GM12892 (cell line): ENCODE data around the gene SEPTIN12.

Experiments
- POLR2A ChIP-seq: IDR thresholded peaks from 2 replicates; pipeline ENCODE4 v1.6.1; 2011; ENCODE audit warnings: low read depth, low read length, control low read depth
- POLR2AphosphoS5 ChIP-seq: IDR thresholded peaks from 2 replicates; pipeline ENCODE4 v1.6.1; 2011; ENCODE audit warnings: low read depth, low read length, control low read depth
- TAF1 ChIP-seq: IDR thresholded peaks from 2 replicates; pipeline ENCODE4 v1.6.1; 2011; ENCODE audit warnings: low read depth, mild to moderate bottlenecking, control low read depth, low read length, borderline replicate concordance

DNA sequence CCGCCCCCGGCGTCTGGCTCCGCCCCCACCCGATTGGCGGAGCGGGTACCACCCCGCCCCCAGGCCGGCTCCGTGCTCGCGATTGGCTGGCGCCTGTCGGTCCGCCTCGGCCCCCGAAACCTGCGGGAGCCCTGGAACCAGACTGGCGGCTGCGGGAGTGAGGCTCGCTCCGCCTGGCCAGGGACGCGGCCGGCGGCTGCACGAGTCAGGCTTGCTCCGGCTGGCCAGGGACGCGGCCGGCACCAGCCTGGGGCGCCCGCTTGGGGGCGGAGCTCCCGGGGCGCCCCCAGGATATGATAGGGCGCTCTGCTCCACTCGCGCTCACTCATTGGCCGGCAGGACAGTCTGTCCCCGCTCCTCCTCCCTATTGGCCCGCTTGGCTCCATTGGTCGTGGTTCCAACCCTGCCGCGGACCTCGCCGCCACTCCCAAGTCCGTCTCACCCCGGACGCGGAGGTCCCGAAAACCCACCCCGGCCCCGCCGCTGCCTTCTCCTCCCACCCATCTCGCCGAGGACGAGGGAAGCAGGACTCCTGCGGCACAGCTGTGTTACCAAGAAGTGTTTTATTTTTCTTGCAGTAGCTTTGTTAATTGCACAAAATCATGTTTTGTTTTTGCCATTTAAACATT lies 14.6 kb upstream of the SEPTIN12 start:
- TF ChIP-seq POLR2A (no peak), POLR2AphosphoS5 (no peak), TAF1 (no peak)
